Endothelial cell of umbilical vein (primary cell): ENCODE results near the gene ASIC5. TPM values are rescaled to one million over a fixed set of nuclear protein-coding genes. Genes with fewer than 3 reads are reported as not detected.

Experiments
- BruUV-seq: library from RNA; stranded (reverse); fragments of 400-500 nt; replicated peaks from 2 replicates; lab custom pipeline; 2021; lab: Mats Ljungman, UMichigan
- CTCF ChIA-PET: fragments of 300-600, 350-600 bp; sonication (Branson Sonifier 250); formaldehyde crosslinking; loops from one replicate; lab custom pipeline; 2021; ENCODE audit warnings: antibody characterized with exemption, inconsistent platforms; lab: Charles Lee
- POLR2A ChIA-PET: fragments of 300-600, 350-600 bp; sonication (Branson Sonifier 250); formaldehyde crosslinking; loops from one replicate; lab custom pipeline; 2021; ENCODE audit warnings: antibody characterized with exemption, inconsistent platforms; lab: Charles Lee
- DNase-seq: peaks from one replicate; pipeline ENCODE4 v3.0.0-alpha.2; 2011; ENCODE audit warnings: low read depth, low spot score
- FAIRE-seq: peaks from 2 replicates; lab custom pipeline; 2011; peaks lifted over from hg19 to GRCh38; lab: Jason Lieb, UNC
- H2AFZ ChIP-seq: 2 replicates; pipeline ENCODE4 v1.6.0; 2012; ENCODE audit warnings: low read depth, low read length, control low read depth, inconsistent platforms
- H3K27ac ChIP-seq: 2 replicates; pipeline ENCODE4 v1.5.1; 2011; ENCODE audit warnings: low read depth, mild to moderate bottlenecking, control low read depth, low read length, moderate library complexity; ENCODE audit not compliant: insufficient read depth
- H3K27me3 ChIP-seq, 2 experiments: 2 replicates each; pipeline versions ENCODE4 v1.6.0 to v1.6.1; 2011; ENCODE audit warnings: low read length in 2 of 2, mixed read lengths in 1 of 2; ENCODE audit not compliant: control insufficient read depth in 2 of 2, insufficient read depth in 2 of 2
- H3K36me3 ChIP-seq, 2 experiments: 2 replicates in 1 of 2; 3 replicates in 1 of 2; pipeline ENCODE4 v1.5.1; 2011; ENCODE audit warnings: low read length in 2 of 2, mild to moderate bottlenecking in 1 of 2, moderate library complexity in 1 of 2; ENCODE audit not compliant: control insufficient read depth in 2 of 2, insufficient read depth in 2 of 2; ENCODE audit errors: extremely low read depth in 1 of 2
- H3K4me1 ChIP-seq: 3 replicates; pipeline ENCODE4 v1.5.1; 2011; ENCODE audit warnings: mild to moderate bottlenecking, low read length; ENCODE audit not compliant: control insufficient read depth, insufficient read depth; ENCODE audit errors: extremely low read depth
- H3K4me2 ChIP-seq: 2 replicates; pipeline ENCODE4 v1.6.1; 2011; ENCODE audit warnings: low read length, control low read depth, mixed read lengths; ENCODE audit not compliant: insufficient read depth
- H3K4me3 ChIP-seq, 3 experiments: fragments of 200-600 bp in 1 of 3; sonication (generic), shearing (Covaris generic) in 1 of 3; replicated peaks in 1 of 3; 2 replicates each; pipeline ENCODE4 v1.5.1; 2011 to 2016; ENCODE audit warnings: control low read depth in 3 of 3, low read length in 3 of 3, mild to moderate bottlenecking in 2 of 3, inconsistent platforms in 1 of 3, low read depth in 1 of 3, moderate library complexity in 1 of 3; ENCODE audit not compliant: insufficient read depth in 1 of 3
- H3K79me2 ChIP-seq: 2 replicates; pipeline ENCODE4 v1.6.0; 2012; ENCODE audit warnings: low read length, inconsistent platforms; ENCODE audit not compliant: control insufficient read depth, insufficient read depth
- H3K9ac ChIP-seq: replicated peaks from 2 replicates; pipeline ENCODE3; 2011; ENCODE audit warnings: low read length, control low read depth; ENCODE audit not compliant: insufficient read depth; ENCODE audit errors: extremely low read depth
- H3K9me1 ChIP-seq: replicated peaks from 3 replicates; pipeline ENCODE4 v1.6.0; 2011; ENCODE audit warnings: mild to moderate bottlenecking, low read length; ENCODE audit not compliant: control insufficient read depth, insufficient read depth; ENCODE audit errors: extremely low read depth
- H3K9me3 ChIP-seq: replicated peaks from 2 replicates; pipeline ENCODE4 v1.5.1; 2012; ENCODE audit warnings: low read length, inconsistent platforms; ENCODE audit not compliant: control insufficient read depth, insufficient read depth
- H4K20me1 ChIP-seq: replicated peaks from 2 replicates; pipeline ENCODE3; 2011; ENCODE audit warnings: mild to moderate bottlenecking, low read length; ENCODE audit not compliant: control insufficient read depth, insufficient read depth; ENCODE audit errors: extremely low read depth
- EZH2 ChIP-seq: IDR thresholded peaks from 2 replicates; pipeline ENCODE4 v1.6.1; 2012; ENCODE audit warnings: borderline replicate concordance, low read depth, mild to moderate bottlenecking, moderate library complexity, low read length, inconsistent platforms; ENCODE audit not compliant: severe bottlenecking
- FOS ChIP-seq: IDR thresholded peaks from 2 replicates; pipeline ENCODE4 v1.6.1; 2011; ENCODE audit warnings: mild to moderate bottlenecking, low read length, moderate library complexity, borderline replicate concordance; ENCODE audit not compliant: insufficient read depth
- GATA2 ChIP-seq: IDR thresholded peaks from 2 replicates; pipeline ENCODE4 v1.7.0; 2011; ENCODE audit warnings: low read depth, mild to moderate bottlenecking, moderate library complexity, mixed read lengths, low read length; ENCODE audit not compliant: insufficient read length, insufficient read depth
- JUN ChIP-seq: IDR thresholded peaks from 2 replicates; pipeline ENCODE4 v1.6.1; 2011; ENCODE audit warnings: borderline replicate concordance, low read depth; ENCODE audit not compliant: insufficient read length, insufficient read depth
- MYC ChIP-seq: IDR thresholded peaks from one replicate; pipeline ENCODE4 v1.6.1; 2011; ENCODE audit warnings: mild to moderate bottlenecking, low read depth, low read length
- POLR2A ChIP-seq: IDR thresholded peaks from 2 replicates; pipeline ENCODE4 v1.6.1; 2012; ENCODE audit warnings: low read depth, mild to moderate bottlenecking, control low read depth, low read length
- POLR2AphosphoS5 ChIP-seq: IDR thresholded peaks from 2 replicates; pipeline ENCODE4 v1.6.1; 2012; ENCODE audit warnings: low read depth, mild to moderate bottlenecking, control low read depth, low read length, moderate library complexity; ENCODE audit not compliant: insufficient read depth
- dilution Hi-C: fragments of 300-500 bp; cut with MboI; formaldehyde crosslinking; loops from one replicate; pipeline ENCODE4 v1.15.0; 2019; ENCODE audit warnings: low sequenced_read_pairs; ENCODE audit not compliant: extremely low pct_ligation_motif_present
- intact Hi-C: fragments of 100-400 bp; cut with micrococcal nuclease; formaldehyde crosslinking; loops from one replicate; pipeline ENCODE4 v1.10.0; 2022
- polyA plus RNA-seq, 4 experiments: library from polyadenylated mRNA; depleted of rRNA in 3 of 4; stranded (reverse) in 3 of 4; unstranded in 1 of 4; fragments of >200 nt; gene quantifications; 2 replicates each; pipeline versions ENCODE4 v1.2.1 to v1.2.3, GENCODE V29; 2011 to 2012; ENCODE audit warnings: missing spikeins in 1 of 4
- total RNA-seq: library from RNA; stranded (reverse); gene quantifications from 2 replicates; pipeline ENCODE4 v1.2.3, GENCODE V29; 2021
- TF ChIP-seq, protein P1 (sequence below): IDR thresholded peaks from 2 replicates; pipeline ENCODE4 v1.6.1; 2011; ENCODE audit not compliant: insufficient read depth, insufficient read length
- TF ChIP-seq, protein P2 (sequence below), 2 donors: IDR thresholded peaks; 1 replicate in 1 of 2; 2 replicates in 1 of 2; pipeline ENCODE4 v1.5.1; 2011; ENCODE audit warnings: low read length in 2 of 2, mild to moderate bottlenecking in 2 of 2, moderate library complexity in 2 of 2, control low read depth in 1 of 2, inconsistent platforms in 1 of 2, low read depth in 1 of 2; ENCODE audit not compliant: insufficient read depth in 1 of 2; ENCODE audit errors: extremely low read depth in 1 of 2

The ASIC5 gene
- total and polyA plus RNA-seq, 2 donors (not counting 3 experiments of a cell fraction or from before 2014, with no cell fraction given) = not detected

DNA sequence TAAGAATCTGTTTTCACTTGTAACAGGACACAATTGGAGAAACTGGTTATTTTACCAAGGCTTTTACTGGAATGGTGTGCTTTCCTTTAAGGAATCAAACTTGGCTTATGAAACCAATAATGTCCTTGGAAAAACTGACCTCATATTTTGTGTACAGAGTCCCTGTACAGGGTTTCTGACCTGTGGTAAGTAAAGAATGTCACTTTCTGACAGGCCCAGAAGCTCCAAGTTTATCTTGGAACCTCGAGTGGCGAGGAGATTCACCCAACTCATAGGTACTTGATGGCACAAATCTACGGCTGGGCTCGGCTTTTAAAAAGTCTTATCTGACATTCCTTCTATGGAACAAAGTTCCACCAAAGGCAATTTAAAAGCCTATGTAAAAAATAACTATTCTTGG lies 17.0 kb downstream of the ASIC5 start:
- no peak for TF ChIP-seq MYC
- no peak for TF ChIP-seq FOS
- TF ChIP-seq GATA2 = no peak
- TF ChIP-seq, protein P1, sequence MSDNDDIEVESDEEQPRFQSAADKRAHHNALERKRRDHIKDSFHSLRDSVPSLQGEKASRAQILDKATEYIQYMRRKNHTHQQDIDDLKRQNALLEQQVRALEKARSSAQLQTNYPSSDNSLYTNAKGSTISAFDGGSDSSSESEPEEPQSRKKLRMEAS = no peak
- TF ChIP-seq, protein P2, sequence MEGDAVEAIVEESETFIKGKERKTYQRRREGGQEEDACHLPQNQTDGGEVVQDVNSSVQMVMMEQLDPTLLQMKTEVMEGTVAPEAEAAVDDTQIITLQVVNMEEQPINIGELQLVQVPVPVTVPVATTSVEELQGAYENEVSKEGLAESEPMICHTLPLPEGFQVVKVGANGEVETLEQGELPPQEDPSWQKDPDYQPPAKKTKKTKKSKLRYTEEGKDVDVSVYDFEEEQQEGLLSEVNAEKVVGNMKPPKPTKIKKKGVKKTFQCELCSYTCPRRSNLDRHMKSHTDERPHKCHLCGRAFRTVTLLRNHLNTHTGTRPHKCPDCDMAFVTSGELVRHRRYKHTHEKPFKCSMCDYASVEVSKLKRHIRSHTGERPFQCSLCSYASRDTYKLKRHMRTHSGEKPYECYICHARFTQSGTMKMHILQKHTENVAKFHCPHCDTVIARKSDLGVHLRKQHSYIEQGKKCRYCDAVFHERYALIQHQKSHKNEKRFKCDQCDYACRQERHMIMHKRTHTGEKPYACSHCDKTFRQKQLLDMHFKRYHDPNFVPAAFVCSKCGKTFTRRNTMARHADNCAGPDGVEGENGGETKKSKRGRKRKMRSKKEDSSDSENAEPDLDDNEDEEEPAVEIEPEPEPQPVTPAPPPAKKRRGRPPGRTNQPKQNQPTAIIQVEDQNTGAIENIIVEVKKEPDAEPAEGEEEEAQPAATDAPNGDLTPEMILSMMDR (IDR thresholded peaks at IDR 0.05; ENCODE audit: extremely low read depth in 1 of 2, insufficient read depth in 1 of 2, low read depth in 1 of 2, low read length in 2 of 2) = no peak
- TF ChIP-seq JUN = no peak
- TF ChIP-seq POLR2AphosphoS5 = no peak
- TF ChIP-seq EZH2 = no peak
- TF ChIP-seq POLR2A = no peak
- DNase-seq (no peak), FAIRE-seq (no peak)
- H3K4me2 ChIP-seq = no peak overlapping the region
- dilution Hi-C loops = no loop called here
- no peaks in the 10 kb centered on the region for H3K4me1 ChIP-seq
- no peaks in the 10 kb centered on the region for H3K79me2 ChIP-seq
- no peaks in the 10 kb centered on the region for H3K36me3 ChIP-seq
- H3K27me3 ChIP-seq = no peaks in the 10 kb centered on the region
- H3K9me1 ChIP-seq = no peaks in the 10 kb centered on the region
- H3K4me3 ChIP-seq = no peak overlapping the region
- no peaks in the 10 kb centered on the region for H3K9me3 ChIP-seq
- no TSS peak for BruUV-seq
- POLR2A ChIA-PET = no interaction called here
- no peak overlapping the region for H3K27ac ChIP-seq
- no peak overlapping the region for H2AFZ ChIP-seq
- H3K9ac ChIP-seq = no peak overlapping the region
- H4K20me1 ChIP-seq = no peaks in the 10 kb centered on the region
- CTCF ChIA-PET = no interaction called here
- intact Hi-C loops = no loop called here
